Measurements from ENCODE around the gene TSFM. TPM values are rescaled to one million over a fixed set of nuclear protein-coding genes. Genes with fewer than 3 reads are reported as not detected.

Gene TSFM
- total and polyA plus RNA-seq, 5 experiments from 2014 or later = 18.9 to 31.0 (median 28.3) TPM

GRCh38 chr12:57739914-57740538 is 42.6 kb upstream of the TSFM start:
- ATAC-seq (no peak), DNase-seq (no peak)
- H3K36me3 Mint-ChIP-seq = peaks cover 0 to 31% (median 4%) of the 10 kb centered on the region in 3 donors
- H3K4me1 Mint-ChIP-seq = peaks cover 27 to 64% (median 57%) of the 10 kb centered on the region in 4 donors
- no peaks in the 10 kb centered on the region for H3K27me3 Mint-ChIP-seq
- peak overlapping the region; percentile 53 to 99 (median 95) for H3K27ac Mint-ChIP-seq
- no peaks in the 10 kb centered on the region for H3K9me3 Mint-ChIP-seq
- POLR2A ChIA-PET = interaction anchor here (0.8 to 2.5 kb wide), 4 partner anchors 8 to 19 kb away, joined by 3 to 16 read pairs (median 4); no protein-coding TSS in a partner anchor
- H3K4me3 Mint-ChIP-seq = peak overlapping the region; percentile 78 to 96 (median 87)

GRCh38 chr12:57740656-57741412 is 41.8 kb upstream of the TSFM start:
- H3K4me1 Mint-ChIP-seq = peaks cover 30 to 69% (median 59%) of the 10 kb centered on the region in 4 donors
- H3K4me3 Mint-ChIP-seq = peak overlapping the region; percentile 82 to 96 (median 90)
- H3K36me3 Mint-ChIP-seq = peaks cover 0 to 24% (median 3%) of the 10 kb centered on the region in 3 donors
- no peaks in the 10 kb centered on the region for H3K27me3 Mint-ChIP-seq
- DNase-seq = peak; percentile 53 to 93 (median 86)
- peak; percentile 60 to 74 for ATAC-seq
- H3K9me3 Mint-ChIP-seq = no peaks in the 10 kb centered on the region
- POLR2A ChIA-PET = interaction anchor here (0.7 to 2.9 kb wide), 15 partner anchors 9 to 1052 kb away, joined by 3 to 16 read pairs (median 5); partner anchors contain the start of genes B4GALNT1, CDK4, MARCHF9 and NACA
- H3K27ac Mint-ChIP-seq = peak overlapping the region; percentile 87 to 99 (median 96)

- DNase-seq = peak in 1 of 10 donors; percentile 20
- no peaks in the 10 kb centered on the region for H3K27me3 Mint-ChIP-seq
- peak overlapping the region; percentile 87 to 99 (median 96) for H3K27ac Mint-ChIP-seq
- H3K4me3 Mint-ChIP-seq = peak overlapping the region; percentile 82 to 96 (median 90)
- ATAC-seq = no peak
- H3K9me3 Mint-ChIP-seq = no peaks in the 10 kb centered on the region
- POLR2A ChIA-PET = interaction anchor here (0.6 to 2.9 kb wide), 16 partner anchors 9 to 1053 kb away, joined by 3 to 16 read pairs (median 4); partner anchors contain the start of genes B4GALNT1, CDK4, MARCHF9 and NACA
- H3K4me1 Mint-ChIP-seq = peaks cover 35 to 74% (median 62%) of the 10 kb centered on the region in 4 donors
- H3K36me3 Mint-ChIP-seq = peaks cover 0 to 22% (median 3%) of the 10 kb centered on the region in 3 donors
Measured at GRCh38 chr12:57741413-57741789, 41.2 kb upstream of the TSFM start.

GRCh38 chr12:57741844-57742738 is 40.5 kb upstream of the TSFM start:
- Mint-ChIP-seq H3K9me3 (no peaks in the 10 kb centered on the region), H3K27ac (peak overlapping the region; percentile 74 to 99 (median 96)), H3K4me1 (peaks cover 30 to 69% (median 60%) of the 10 kb centered on the region in 4 donors), H3K4me3 (peak overlapping the region; percentile 82 to 96 (median 90)), H3K36me3 (peaks cover 0 to 22% (median 3%) of the 10 kb centered on the region in 3 donors), H3K27me3 (no peaks in the 10 kb centered on the region)
- POLR2A ChIA-PET = interaction anchor here (0.6 to 2.9 kb wide), 15 partner anchors 8 to 1054 kb away, joined by 3 to 13 read pairs (median 3); partner anchors contain the start of genes CDK4, MARCHF9, NACA and OS9
- ATAC-seq = peak; percentile 46 to 58
- DNase-seq = peak; percentile 57 to 90 (median 72)

GRCh38 chr12:57743769-57744168 is 38.8 kb upstream of the TSFM start:
- peak overlapping the region; percentile 88 to 99 (median 93) for H3K4me3 Mint-ChIP-seq
- no peaks in the 10 kb centered on the region for H3K27me3 Mint-ChIP-seq
- POLR2A ChIA-PET = interaction anchor here (1.0 to 3.2 kb wide), 7 partner anchors 8 to 1114 kb away, joined by 3 to 13 read pairs (median 5); partner anchors contain the start of genes OS9 and TSFM
- H3K9me3 Mint-ChIP-seq = no peaks in the 10 kb centered on the region
- H3K36me3 Mint-ChIP-seq = peaks cover 0 to 37% (median 11%) of the 10 kb centered on the region in 3 donors
- no peak for ATAC-seq
- peak overlapping the region; percentile 92 to 99 (median 97) for H3K27ac Mint-ChIP-seq
- DNase-seq = no peak
- peaks cover 30 to 69% (median 59%) of the 10 kb centered on the region in 4 donors for H3K4me1 Mint-ChIP-seq

GRCh38 chr12:57744194-57744776 is 38.3 kb upstream of the TSFM start:
- ATAC-seq (peak; percentile 12 to 43), DNase-seq (peak in 9 of 10 donors; percentile 49 to 88 (median 78))
- POLR2A ChIA-PET = interaction anchor here (1.0 to 3.2 kb wide), 14 partner anchors 9 to 1115 kb away, joined by 3 to 13 read pairs (median 4); partner anchors contain the start of genes ARHGAP9, DDIT3, EEF1AKMT3 and METTL1
- H3K4me1 Mint-ChIP-seq = peaks cover 26 to 64% (median 56%) of the 10 kb centered on the region in 4 donors
- no peaks in the 10 kb centered on the region for H3K27me3 Mint-ChIP-seq
- peak overlapping the region; percentile 92 to 99 (median 97) for H3K27ac Mint-ChIP-seq
- peaks cover 0 to 37% (median 10%) of the 10 kb centered on the region in 3 donors for H3K36me3 Mint-ChIP-seq
- no peaks in the 10 kb centered on the region for H3K9me3 Mint-ChIP-seq
- H3K4me3 Mint-ChIP-seq = peak overlapping the region; percentile 88 to 99 (median 93)

- Mint-ChIP-seq H3K9me3 (no peaks in the 10 kb centered on the region), H3K4me1 (peaks cover 24 to 57% (median 50%) of the 10 kb centered on the region in 4 donors)
- peak; percentile 79 to 82 for ATAC-seq
Measured at GRCh38 chr12:57744777-57745484, 37.7 kb upstream of the TSFM start, which contains the start of gene TSPAN31. Gene TSPAN31 (plus strand): TSS chr12:57745039. CDS start chr12:57745155, 116 bp downstream.

GRCh38 chr12:57745485-57745881 is 37.1 kb upstream of the TSFM start:
- POLR2A ChIA-PET = interaction anchor here (1.0 to 3.2 kb wide), 12 partner anchors 9 to 225 kb away, joined by 3 to 13 read pairs (median 4); partner anchors contain the start of genes DDIT3, EEF1AKMT3, METTL1 and TSFM
- peak overlapping the region; percentile 88 to 99 (median 93) for H3K4me3 Mint-ChIP-seq
- DNase-seq = no peak
- H3K4me1 Mint-ChIP-seq = peaks cover 26 to 54% (median 49%) of the 10 kb centered on the region in 4 donors
- no peak for ATAC-seq
- no peaks in the 10 kb centered on the region for H3K9me3 Mint-ChIP-seq
- H3K27ac Mint-ChIP-seq = peak overlapping the region; percentile 92 to 99 (median 97)
- peaks cover 0 to 34% (median 8%) of the 10 kb centered on the region in 3 donors for H3K36me3 Mint-ChIP-seq
- no peaks in the 10 kb centered on the region for H3K27me3 Mint-ChIP-seq

More at GRCh38 chr12:57744777-57745484, 37.7 kb upstream of the TSFM start, which contains the start of gene TSPAN31:
- peak within 1 kb of the TSS; percentile 88 to 99 (median 93) for H3K4me3 Mint-ChIP-seq
- POLR2A ChIA-PET = interaction anchor here (0.5 to 3.2 kb wide), 15 partner anchors 9 to 265 kb away, joined by 3 to 13 read pairs (median 4); partner anchors contain the start of genes ARHGAP9, DDIT3, EEF1AKMT3 and METTL1
- H3K36me3 Mint-ChIP-seq = peaks cover 0 to 31% (median 8%) of the 10 kb centered on the region in 3 donors
- DNase-seq = peak; percentile 82 to 97 (median 93)
- no peaks in the 10 kb centered on the region for H3K27me3 Mint-ChIP-seq
- peak within 1 kb of the TSS; percentile 92 to 99 (median 97) for H3K27ac Mint-ChIP-seq

- H3K27me3 Mint-ChIP-seq = no peaks in the 10 kb centered on the region
- ATAC-seq (no peak), DNase-seq (no peak)
- H3K4me1 Mint-ChIP-seq = peaks cover 22 to 53% (median 47%) of the 10 kb centered on the region in 4 donors
- no peaks in the 10 kb centered on the region for H3K9me3 Mint-ChIP-seq
- peak overlapping the region; percentile 88 to 99 (median 93) for H3K4me3 Mint-ChIP-seq
- POLR2A ChIA-PET = interaction anchor here (1.3 to 3.2 kb wide), 2 partner anchors 10 to 13 kb away, joined by 3 to 13 read pairs; no protein-coding TSS in a partner anchor
- H3K36me3 Mint-ChIP-seq = peaks cover 0 to 38% (median 8%) of the 10 kb centered on the region in 3 donors
- H3K27ac Mint-ChIP-seq = peak overlapping the region; percentile 92 to 99 (median 97)
Measured at GRCh38 chr12:57746025-57746424, 36.6 kb upstream of the TSFM start.

- no peak for ATAC-seq
- peak overlapping the region in 3 of 10 donors; percentile 22 to 51 (median 38) for H3K27ac Mint-ChIP-seq
- POLR2A ChIA-PET = no interaction called here
- peaks cover 0 to 40% (median 8%) of the 10 kb centered on the region in 3 donors for H3K36me3 Mint-ChIP-seq
- H3K4me1 Mint-ChIP-seq = peaks cover 40 to 63% (median 57%) of the 10 kb centered on the region in 4 donors
- H3K9me3 Mint-ChIP-seq = no peaks in the 10 kb centered on the region
- DNase-seq = no peak
- H3K4me3 Mint-ChIP-seq = no peak overlapping the region
- H3K27me3 Mint-ChIP-seq = no peaks in the 10 kb centered on the region
Measured at GRCh38 chr12:57749061-57749460, 33.5 kb upstream of the TSFM start.

Data from naive thymus-derived CD8-positive, alpha-beta T cell (primary cell).